Endodermal cell (in vitro differentiated cells): ENCODE measurements around the gene STC2. TPM values are rescaled to one million over a fixed set of nuclear protein-coding genes. Genes with fewer than 3 reads are reported as not detected.
A peak's percentile ranks its signal among the peaks of the same experiment; 100 is the strongest.

Experiments used
- DNase-seq: peaks from one replicate; pipeline ENCODE4 v3.0.0-alpha.2; 2017
- H3K27ac ChIP-seq: 2 replicates; pipeline ENCODE4 v1.5.1; 2013; ENCODE audit warnings: mild to moderate bottlenecking, low read depth, low read length, moderate library complexity
- H3K27me3 ChIP-seq: 2 replicates; pipeline ENCODE4 v1.6.1; 2013; ENCODE audit warnings: mild to moderate bottlenecking, low read length, moderate library complexity; ENCODE audit not compliant: insufficient read depth, control insufficient read depth, poor library complexity, severe bottlenecking
- H3K36me3 ChIP-seq: 2 replicates; pipeline ENCODE4 v1.7.0; 2013; ENCODE audit warnings: mild to moderate bottlenecking, low read length, moderate library complexity; ENCODE audit not compliant: control insufficient read depth, insufficient read depth
- H3K4me1 ChIP-seq: one replicate; pipeline ENCODE4 v1.7.0; 2013; ENCODE audit warnings: low read length; ENCODE audit not compliant: control insufficient read depth, insufficient read depth
- H3K4me3 ChIP-seq: 2 replicates; pipeline ENCODE4 v1.5.1; 2013; ENCODE audit warnings: mild to moderate bottlenecking, low read length, moderate library complexity
- H3K9ac ChIP-seq: 2 replicates; pipeline ENCODE4 v1.6.1; 2013; ENCODE audit warnings: mild to moderate bottlenecking, low read length, moderate library complexity; ENCODE audit not compliant: poor library complexity, severe bottlenecking; ENCODE audit errors: extremely low read depth
- H3K9me3 ChIP-seq: 2 replicates; pipeline ENCODE4 v1.6.1; 2013; ENCODE audit warnings: mild to moderate bottlenecking, low read length, moderate library complexity; ENCODE audit not compliant: control insufficient read depth
- H3K27ac Mint-ChIP-seq: 2 replicates; pipeline ENCODE4 v1.8.0; 2020; ENCODE audit warnings: mixed read lengths
- H3K27me3 Mint-ChIP-seq: 2 replicates; pipeline ENCODE4 v1.8.0; 2021; ENCODE audit warnings: mild to moderate bottlenecking, mixed read lengths; ENCODE audit not compliant: insufficient read depth
- H3K36me3 Mint-ChIP-seq: 2 replicates; pipeline ENCODE4 v1.8.0; 2020; ENCODE audit warnings: low read depth, mixed read lengths
- H3K4me1 Mint-ChIP-seq: 2 replicates; pipeline ENCODE4 v1.8.0; 2020; ENCODE audit warnings: mixed read lengths
- H3K4me3 Mint-ChIP-seq: 2 replicates; pipeline ENCODE4 v1.8.0; 2020; ENCODE audit warnings: mild to moderate bottlenecking, moderate library complexity, mixed read lengths
- H3K9me3 Mint-ChIP-seq: 2 replicates; pipeline ENCODE4 v1.8.0; 2020; ENCODE audit warnings: mild to moderate bottlenecking, mixed read lengths
- CTCF ChIP-seq: fragments of 200-600 bp; sonication (generic); conservative IDR thresholded peaks from 2 replicates; pipeline ENCODE4 v1.5.0; 2021; ENCODE audit warnings: antibody characterized with exemption, mild to moderate bottlenecking
- WGBS, 2 experiments: methylation state at CpG; one replicate each; pipeline versions ENCODE4 v1.1.5 to v1.1.7; 2013; ENCODE audit warnings: missing lambda C conversion rate in 2 of 2, mixed read lengths in 1 of 2; ENCODE audit not compliant: insufficient coverage in 1 of 2, insufficient read length in 1 of 2; 5-methylcytosine and 5-hydroxymethylcytosine counted together
- total RNA-seq, 2 donors: library from RNA; stranded (reverse); fragmentation: NEBNext Ultra II Directional in 1 of 2; extraction: Animal tissue kit (Norgen Biotek cat#: 25700) in 1 of 2; gene quantifications; 2 replicates in 1 of 2; 3 replicates in 1 of 2; pipeline ENCODE4 v1.2.1, GENCODE V29; 2021

Gene STC2
- total RNA-seq, 2 donors from 2014 or later: 4.6 to 4.8 TPM

GRCh38 chr5:173323106-173323798 is 5.0 kb downstream of the STC2 start:
- H3K9me3 ChIP-seq: no peaks in the 10 kb centered on the region
- no peak overlapping the region for H3K27ac ChIP-seq
- no peaks in the 10 kb centered on the region for H3K36me3 ChIP-seq
- Mint-ChIP-seq H3K4me1 (peaks cover 9% of the 10 kb centered on the region), H3K27me3 (peaks cover 39% of the 10 kb centered on the region), H3K27ac (no peak overlapping the region), H3K36me3 (no peaks in the 10 kb centered on the region), H3K4me3 (no peak overlapping the region), H3K9me3 (no peaks in the 10 kb centered on the region)
- TF ChIP-seq CTCF: no peak
- peak; percentile 35 for DNase-seq
- H3K4me1 ChIP-seq: no peaks in the 10 kb centered on the region
- no peak overlapping the region for H3K9ac ChIP-seq
- H3K27me3 ChIP-seq: peaks cover 42% of the 10 kb centered on the region
- no peak overlapping the region for H3K4me3 ChIP-seq
- WGBS, 2 experiments: 91 to 94% methylated on average over 20 to 25 of the region's 25 CpGs

- H3K27me3 Mint-ChIP-seq: peaks cover 26% of the 10 kb centered on the region
- Histone ChIP-seq H3K4me3 (no peak overlapping the region), H3K36me3 (no peaks in the 10 kb centered on the region)
Observed at GRCh38 chr5:173321886-173322285, 6.3 kb downstream of the STC2 start.

GRCh38 chr5:173320259-173320658 is 8.0 kb downstream of the STC2 start:
- Histone ChIP-seq H3K27ac (no peak overlapping the region), H3K4me1 (no peaks in the 10 kb centered on the region), H3K9me3 (no peaks in the 10 kb centered on the region), H3K4me3 (no peak overlapping the region), H3K27me3 (peaks cover 12% of the 10 kb centered on the region), H3K9ac (no peak overlapping the region), H3K36me3 (no peaks in the 10 kb centered on the region)
- Mint-ChIP-seq H3K36me3 (no peaks in the 10 kb centered on the region), H3K27me3 (peaks cover 10% of the 10 kb centered on the region), H3K27ac (no peak overlapping the region), H3K9me3 (no peaks in the 10 kb centered on the region), H3K4me1 (peaks cover 8% of the 10 kb centered on the region), H3K4me3 (no peak overlapping the region)
- peak; percentile 30 for TF ChIP-seq CTCF
- WGBS, 2 experiments: 91 to 98% methylated on average over 9 to 10 of the region's 10 CpGs
- peak; percentile 53 for DNase-seq

More at GRCh38 chr5:173321886-173322285, 6.3 kb downstream of the STC2 start:
- Mint-ChIP-seq H3K9me3 (no peaks in the 10 kb centered on the region), H3K4me1 (peaks cover 5% of the 10 kb centered on the region), H3K27ac (no peak overlapping the region), H3K36me3 (no peaks in the 10 kb centered on the region), H3K4me3 (no peak overlapping the region)
- Histone ChIP-seq H3K9me3 (no peaks in the 10 kb centered on the region), H3K27me3 (peaks cover 28% of the 10 kb centered on the region), H3K27ac (no peak overlapping the region), H3K9ac (no peak overlapping the region), H3K4me1 (no peaks in the 10 kb centered on the region)
- WGBS, 2 experiments: 90 to 96% methylated on average over 4 to 5 of the region's 5 CpGs
- no peak for TF ChIP-seq CTCF
- no peak for DNase-seq
